BE2C (cell line): ENCODE results near the gene C1orf198.

Source experiments
- DNase-seq: peaks from one replicate; pipeline ENCODE4 v3.0.0-alpha.2; 2020
- H3K27me3 ChIP-seq: fragments of 250-450 bp; sonication (Bioruptor Pico); 2 replicates; pipeline ENCODE4 v1.5.1; 2020; ENCODE audit warnings: mild to moderate bottlenecking
- H3K36me3 ChIP-seq: fragments of 250-450 bp; sonication (Bioruptor Pico); 2 replicates; pipeline ENCODE4 v1.5.1; 2020; ENCODE audit warnings: mild to moderate bottlenecking
- H3K4me1 ChIP-seq: fragments of 250-450 bp; sonication (Bioruptor Pico); 2 replicates; pipeline ENCODE4 v1.5.1; 2020
- H3K4me3 ChIP-seq: 2 replicates; pipeline ENCODE4 v1.5.1; 2011; ENCODE audit warnings: low read depth, low read length
- H3K9me3 ChIP-seq: fragments of 250-450 bp; sonication (Bioruptor Pico); 2 replicates; pipeline ENCODE4 v1.5.1; 2020
- CTCF ChIP-seq: IDR thresholded peaks from 2 replicates; pipeline ENCODE4 v1.5.1; 2012; ENCODE audit warnings: mild to moderate bottlenecking, low read depth, low read length

C1orf198 gene

GRCh38 chr1:230902349-230902923, 34.1 kb upstream of the C1orf198 start:
- no peak for TF ChIP-seq CTCF
- DNase-seq, result no peak
- no peaks in the 10 kb centered on the region for H3K27me3 ChIP-seq
- no peaks in the 10 kb centered on the region for H3K36me3 ChIP-seq
- H3K9me3 ChIP-seq, result no peaks in the 10 kb centered on the region
- no peak overlapping the region for H3K4me3 ChIP-seq
- H3K4me1 ChIP-seq, result no peaks in the 10 kb centered on the region

- H3K36me3 ChIP-seq, result no peaks in the 10 kb centered on the region
- H3K4me3 ChIP-seq, result no peak overlapping the region
- no peaks in the 10 kb centered on the region for H3K4me1 ChIP-seq
- no peak for TF ChIP-seq CTCF
- H3K27me3 ChIP-seq, result no peaks in the 10 kb centered on the region
- no peak for DNase-seq
- no peaks in the 10 kb centered on the region for H3K9me3 ChIP-seq
Observed at GRCh38 chr1:230901671-230902070, 33.4 kb upstream of the C1orf198 start.

- H3K4me1 ChIP-seq, result no peaks in the 10 kb centered on the region
- no peaks in the 10 kb centered on the region for H3K36me3 ChIP-seq
- TF ChIP-seq CTCF, result no peak
- no peaks in the 10 kb centered on the region for H3K27me3 ChIP-seq
- no peak overlapping the region for H3K4me3 ChIP-seq
- no peak for DNase-seq
- H3K9me3 ChIP-seq, result no peaks in the 10 kb centered on the region
Observed at GRCh38 chr1:230900984-230901383, 32.7 kb upstream of the C1orf198 start.

- DNase-seq, result no peak
Observed at GRCh38 chr1:230899841-230900251, 31.5 kb upstream of the C1orf198 start.

GRCh38 chr1:230898748-230899147, 30.4 kb upstream of the C1orf198 start:
- no peaks in the 10 kb centered on the region for H3K27me3 ChIP-seq
- no peaks in the 10 kb centered on the region for H3K4me1 ChIP-seq
- no peak overlapping the region for H3K4me3 ChIP-seq
- DNase-seq, result no peak
- TF ChIP-seq CTCF, result no peak
- no peaks in the 10 kb centered on the region for H3K36me3 ChIP-seq
- H3K9me3 ChIP-seq, result no peaks in the 10 kb centered on the region

More at GRCh38 chr1:230899841-230900251, 31.5 kb upstream of the C1orf198 start:
- Histone ChIP-seq H3K27me3 (no peaks in the 10 kb centered on the region), H3K9me3 (no peaks in the 10 kb centered on the region), H3K36me3 (no peaks in the 10 kb centered on the region), H3K4me1 (no peaks in the 10 kb centered on the region), H3K4me3 (no peak overlapping the region)
- no peak for TF ChIP-seq CTCF

GRCh38 chr1:230898144-230898543, 29.8 kb upstream of the C1orf198 start:
- DNase-seq, result no peak
- TF ChIP-seq CTCF, result no peak
- Histone ChIP-seq H3K4me1 (no peaks in the 10 kb centered on the region), H3K9me3 (no peaks in the 10 kb centered on the region), H3K27me3 (no peaks in the 10 kb centered on the region), H3K36me3 (no peaks in the 10 kb centered on the region), H3K4me3 (no peak overlapping the region)
